DOHH2 (cell line): ENCODE measurements around the gene INSIG1.

Source experiments
- CTCF ChIP-seq: fragments of 200-600 bp; sonication (generic); IDR thresholded peaks from one replicate; pipeline ENCODE4 v1.5.1; 2014; ENCODE audit warnings: antibody characterized with exemption, mild to moderate bottlenecking, low read depth, low read length; ENCODE audit not compliant: poor library complexity, severe bottlenecking
- EZH2phosphoT487 ChIP-seq: fragments of 200-600 bp; sonication (generic); IDR thresholded peaks from 2 replicates; pipeline ENCODE4 v1.6.1; 2017; ENCODE audit warnings: borderline replicate concordance, mild to moderate bottlenecking, antibody characterized with exemption, low read length, moderate library complexity, mixed read lengths

DNA sequence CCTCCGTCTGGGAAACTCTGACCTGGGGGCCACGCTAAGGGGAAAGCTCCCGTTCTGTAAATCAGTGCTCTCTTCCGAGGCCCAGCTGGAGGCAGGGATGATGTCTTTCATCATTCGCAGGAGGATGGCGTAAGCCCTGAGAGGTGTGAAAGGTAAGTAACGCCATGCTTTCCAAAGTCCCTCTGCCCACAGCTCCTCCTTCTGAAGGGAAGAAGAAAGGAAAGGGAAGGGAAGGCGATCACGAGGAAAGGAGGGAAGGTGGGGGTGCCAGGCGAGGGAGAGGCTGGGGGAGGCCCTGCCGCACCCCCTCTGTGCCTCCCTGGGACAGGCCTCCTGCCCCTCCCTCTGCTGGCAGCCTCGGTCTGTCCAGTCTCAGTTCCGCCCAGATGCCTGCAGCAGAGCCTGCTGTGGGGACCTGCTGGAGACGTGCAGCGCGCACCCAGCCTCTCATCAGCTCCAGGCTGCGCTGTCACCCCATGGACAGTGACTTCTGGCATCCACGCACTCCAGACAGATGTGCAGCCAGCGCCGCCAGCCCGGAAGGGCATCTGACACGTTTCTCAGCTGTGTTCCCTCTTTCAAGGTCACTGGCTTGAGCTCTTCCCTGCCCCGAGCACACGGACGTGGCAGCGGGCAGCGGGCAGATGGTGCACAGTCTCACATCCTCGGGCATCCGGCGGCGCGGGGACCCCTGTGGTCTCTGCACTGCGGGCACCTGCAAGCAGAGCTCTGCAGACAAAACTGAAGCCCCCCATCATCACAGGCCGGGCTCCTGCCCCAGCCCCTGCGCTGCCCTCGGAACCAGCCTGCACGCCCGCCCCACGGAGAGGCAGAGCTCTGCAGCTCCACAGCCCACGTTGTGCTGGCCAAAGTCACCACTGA is 60.6 kb downstream of the INSIG1 start:
- TF ChIP-seq CTCF: no peak
- no peak for TF ChIP-seq EZH2phosphoT487
